H9 (cell line): ENCODE data around the gene SLC25A3. TPM values are rescaled to one million over a fixed set of nuclear protein-coding genes. Genes with fewer than 3 reads are reported as not detected.
"Not testable (repeated sequence)": the region's sequence is repeated elsewhere in the genome, so short reads cannot be mapped to it uniquely, and the experiment has no call there.

ENCODE experiments used
- DNase-seq: peaks from one replicate; pipeline ENCODE4 v3.0.0-alpha.2; 2017
- H2AFZ ChIP-seq: one replicate; pipeline ENCODE4 v1.6.1; 2013; ENCODE audit warnings: mild to moderate bottlenecking, low read length, control low read depth, moderate library complexity
- H2AK5ac ChIP-seq: 2 replicates; pipeline ENCODE4 v1.6.1; 2013; ENCODE audit warnings: low read length, control low read depth, mixed read lengths; ENCODE audit not compliant: insufficient read length
- H2BK120ac ChIP-seq: one replicate; pipeline ENCODE4 v1.6.1; 2013; ENCODE audit warnings: low read depth, mild to moderate bottlenecking, low read length, control low read depth, inconsistent platforms; ENCODE audit not compliant: poor library complexity, severe bottlenecking
- H2BK12ac ChIP-seq: 2 replicates; pipeline ENCODE4 v1.6.1; 2013; ENCODE audit warnings: low read length, control low read depth, mixed read lengths, low read depth; ENCODE audit not compliant: insufficient read length
- H2BK15ac ChIP-seq: 2 replicates; pipeline ENCODE4 v1.6.1; 2013; ENCODE audit warnings: low read depth, low read length, control low read depth
- H2BK20ac ChIP-seq: one replicate; pipeline ENCODE4 v1.6.1; 2013; ENCODE audit warnings: low read depth, mild to moderate bottlenecking, low read length, control low read depth, inconsistent platforms; ENCODE audit not compliant: poor library complexity, severe bottlenecking
- H2BK5ac ChIP-seq: 2 replicates; pipeline ENCODE4 v1.6.1; 2013; ENCODE audit warnings: low read length, control low read depth, mixed read lengths; ENCODE audit not compliant: insufficient read length
- H3K14ac ChIP-seq: 2 replicates; pipeline ENCODE4 v1.6.1; 2013; ENCODE audit warnings: low read length, control low read depth; ENCODE audit not compliant: insufficient read depth
- H3K18ac ChIP-seq: 2 replicates; pipeline ENCODE4 v1.6.1; 2013; ENCODE audit warnings: low read depth, mild to moderate bottlenecking, mixed read lengths, low read length, control low read depth; ENCODE audit not compliant: insufficient read length
- H3K23ac ChIP-seq: 2 replicates; pipeline ENCODE4 v1.6.1; 2013; ENCODE audit warnings: low read length, control low read depth, mixed read lengths, low read depth; ENCODE audit not compliant: insufficient read length
- H3K23me2 ChIP-seq: 2 replicates; pipeline ENCODE4 v1.6.1; 2013; ENCODE audit warnings: low read depth, mild to moderate bottlenecking, mixed read lengths, low read length, control low read depth; ENCODE audit not compliant: insufficient read length, poor library complexity, severe bottlenecking
- H3K27ac ChIP-seq: 2 replicates; pipeline ENCODE4 v1.5.1; 2013; ENCODE audit warnings: low read length, control low read depth, mixed read lengths, low read depth; ENCODE audit not compliant: insufficient read length
- H3K27me3 ChIP-seq: 2 replicates; pipeline ENCODE4 v1.6.1; 2013; ENCODE audit warnings: low read length, control low read depth, inconsistent platforms; ENCODE audit not compliant: insufficient read depth
- H3K4ac ChIP-seq: 2 replicates; pipeline ENCODE4 v1.6.1; 2013; ENCODE audit warnings: low read depth, mild to moderate bottlenecking, control low read depth, inconsistent platforms, low read length, moderate library complexity
- H3K4me1 ChIP-seq: 2 replicates; pipeline ENCODE4 v1.6.1; 2013; ENCODE audit warnings: low read length, control low read depth, inconsistent platforms; ENCODE audit not compliant: insufficient read depth
- H3K4me2 ChIP-seq: 2 replicates; pipeline ENCODE4 v1.6.1; 2013; ENCODE audit warnings: low read length, control low read depth, mixed read lengths; ENCODE audit not compliant: insufficient read length, insufficient read depth
- H3K56ac ChIP-seq: 2 replicates; pipeline ENCODE4 v1.6.1; 2013; ENCODE audit warnings: low read depth, mild to moderate bottlenecking, mixed read lengths, low read length, control low read depth; ENCODE audit not compliant: insufficient read length
- H3K79me1 ChIP-seq: 2 replicates; pipeline ENCODE4 v1.6.1; 2013; ENCODE audit warnings: low read depth, mild to moderate bottlenecking, moderate library complexity, low read length, control low read depth, inconsistent platforms; ENCODE audit not compliant: insufficient read depth, poor library complexity, severe bottlenecking
- H3K79me2 ChIP-seq: 2 replicates; pipeline ENCODE4 v1.6.1; 2013; ENCODE audit warnings: low read length, control low read depth, inconsistent platforms; ENCODE audit not compliant: insufficient read depth
- H3K9ac ChIP-seq: 2 replicates; pipeline ENCODE4 v1.6.1; 2013; ENCODE audit warnings: low read length, control low read depth, mixed read lengths; ENCODE audit not compliant: insufficient read length; ENCODE audit errors: extremely low read depth
- H3K9me3 ChIP-seq: one replicate; pipeline ENCODE4 v1.6.1; 2013; ENCODE audit warnings: low read depth, low read length, inconsistent platforms; ENCODE audit not compliant: control insufficient read depth
- H3T11ph ChIP-seq: one replicate; pipeline ENCODE4 v1.6.1; 2013; ENCODE audit warnings: mild to moderate bottlenecking, low read length, control low read depth, inconsistent platforms
- H4K20me1 ChIP-seq: one replicate; pipeline ENCODE4 v1.6.1; 2013; ENCODE audit not compliant: control insufficient read depth, insufficient read length, insufficient read depth
- H4K5ac ChIP-seq: 2 replicates; pipeline ENCODE4 v1.6.1; 2013; ENCODE audit warnings: low read depth, mild to moderate bottlenecking, mixed read lengths, low read length, control low read depth; ENCODE audit not compliant: insufficient read length
- H4K8ac ChIP-seq: replicated peaks from 2 replicates; pipeline ENCODE4 v1.6.1; 2013; ENCODE audit warnings: low read length, control low read depth, mixed read lengths, low read depth; ENCODE audit not compliant: insufficient read length
- H4K91ac ChIP-seq: 2 replicates; pipeline ENCODE4 v1.6.1; 2013; ENCODE audit warnings: low read depth, mild to moderate bottlenecking, moderate library complexity, mixed read lengths, low read length, control low read depth; ENCODE audit not compliant: insufficient read length
- H3K27ac Mint-ChIP-seq, 3 experiments: 2 replicates in 2 of 3; 3 replicates in 1 of 3; pipeline ENCODE4 v1.8.0; 2020 to 2021; ENCODE audit warnings: mixed read lengths in 3 of 3, mild to moderate bottlenecking in 1 of 3, moderate library complexity in 1 of 3
- H3K27me3 Mint-ChIP-seq: 2 replicates; pipeline ENCODE4 v1.8.0; 2021; ENCODE audit warnings: low read depth, mild to moderate bottlenecking, moderate library complexity, mixed read lengths
- H3K36me3 Mint-ChIP-seq, 3 experiments: 2 replicates in 2 of 3; 3 replicates in 1 of 3; pipeline ENCODE4 v1.8.0; 2020 to 2021; ENCODE audit warnings: low read depth in 3 of 3, mixed read lengths in 3 of 3; ENCODE audit not compliant: insufficient read depth in 1 of 3
- H3K4me1 Mint-ChIP-seq, 2 experiments: 2 replicates each; pipeline ENCODE4 v1.8.0; 2020; ENCODE audit warnings: mixed read lengths in 2 of 2
- H3K4me3 Mint-ChIP-seq, 2 experiments: 2 replicates in 1 of 2; 3 replicates in 1 of 2; pipeline ENCODE4 v1.8.0; 2020 to 2021; ENCODE audit warnings: mild to moderate bottlenecking in 2 of 2, mixed read lengths in 2 of 2, moderate library complexity in 1 of 2
- H3K9me3 Mint-ChIP-seq, 2 experiments: 2 replicates in 1 of 2; 3 replicates in 1 of 2; pipeline ENCODE4 v1.8.0; 2020; ENCODE audit warnings: mild to moderate bottlenecking in 2 of 2, mixed read lengths in 2 of 2, moderate library complexity in 1 of 2
- WGBS: extraction: QIAGEN DNeasy Blood & Tissue Kit; methylation state at CpG from one replicate; pipeline ENCODE4 v1.1.7; 2013; ENCODE audit warnings: missing lambda C conversion rate, low lambda C conversion rate, mixed read lengths; ENCODE audit not compliant: insufficient read length; ENCODE audit errors: extremely low coverage; 5-methylcytosine and 5-hydroxymethylcytosine counted together
- total RNA-seq: library from RNA; stranded (reverse); gene quantifications from 2 replicates; pipeline ENCODE4 v1.2.1, GENCODE V29; 2021
- TF ChIP-seq, protein P1 (sequence below): fragments of 200-600 bp; sonication (generic); conservative IDR thresholded peaks from 3 replicates; pipeline ENCODE4 v1.8.0; 2021; ENCODE audit warnings: antibody characterized with exemption, mild to moderate bottlenecking

SLC25A3 gene
- total RNA-seq, 1 experiment from 2014 or later = 673 TPM

DNA sequence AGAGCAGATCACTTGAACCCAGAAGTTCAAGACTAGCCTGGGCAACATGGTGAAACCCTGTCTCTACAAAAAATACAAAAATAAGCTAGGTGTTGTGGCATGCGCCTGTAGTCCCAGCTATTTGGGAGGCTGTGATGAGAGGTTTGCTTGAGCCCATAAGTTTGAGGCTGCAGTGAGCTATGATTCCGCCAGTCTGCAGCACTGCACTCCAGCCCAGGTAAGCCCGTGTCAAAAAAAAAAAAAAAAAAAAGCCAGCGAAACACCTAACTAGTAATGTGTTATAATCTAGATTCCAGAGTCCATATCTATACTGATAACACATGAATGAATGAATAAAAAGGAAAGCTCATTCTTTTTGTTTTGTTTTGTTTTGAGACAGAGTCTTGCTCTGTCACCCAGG lies 18.5 kb upstream of the SLC25A3 start:
- Histone ChIP-seq H3K9me3 (no peaks in the 10 kb centered on the region), H3K4me1 (no peaks in the 10 kb centered on the region), H2BK5ac (no peak overlapping the region), H2BK12ac (no peak overlapping the region), H3K79me2 (no peaks in the 10 kb centered on the region), H2AK5ac (no peak overlapping the region), H3K27ac (no peak overlapping the region), H3K56ac (no peak overlapping the region), H3K23ac (no peak overlapping the region), H3K23me2 (no peaks in the 10 kb centered on the region), H4K20me1 (no peaks in the 10 kb centered on the region), H3K27me3 (no peaks in the 10 kb centered on the region), H4K91ac (no peak overlapping the region), H2BK20ac (no peak overlapping the region), H4K5ac (no peak overlapping the region), H3K79me1 (no peaks in the 10 kb centered on the region), H3K14ac (no peak overlapping the region), H2BK15ac (no peak overlapping the region), H4K8ac (no peak overlapping the region), H3K9ac (no peak overlapping the region), H2BK120ac (no peak overlapping the region), H3T11ph (no peak overlapping the region), H3K4ac (no peak overlapping the region), H3K4me2 (no peak overlapping the region), H3K18ac (no peak overlapping the region), H2AFZ (no peak overlapping the region)
- TF ChIP-seq, protein P1, sequence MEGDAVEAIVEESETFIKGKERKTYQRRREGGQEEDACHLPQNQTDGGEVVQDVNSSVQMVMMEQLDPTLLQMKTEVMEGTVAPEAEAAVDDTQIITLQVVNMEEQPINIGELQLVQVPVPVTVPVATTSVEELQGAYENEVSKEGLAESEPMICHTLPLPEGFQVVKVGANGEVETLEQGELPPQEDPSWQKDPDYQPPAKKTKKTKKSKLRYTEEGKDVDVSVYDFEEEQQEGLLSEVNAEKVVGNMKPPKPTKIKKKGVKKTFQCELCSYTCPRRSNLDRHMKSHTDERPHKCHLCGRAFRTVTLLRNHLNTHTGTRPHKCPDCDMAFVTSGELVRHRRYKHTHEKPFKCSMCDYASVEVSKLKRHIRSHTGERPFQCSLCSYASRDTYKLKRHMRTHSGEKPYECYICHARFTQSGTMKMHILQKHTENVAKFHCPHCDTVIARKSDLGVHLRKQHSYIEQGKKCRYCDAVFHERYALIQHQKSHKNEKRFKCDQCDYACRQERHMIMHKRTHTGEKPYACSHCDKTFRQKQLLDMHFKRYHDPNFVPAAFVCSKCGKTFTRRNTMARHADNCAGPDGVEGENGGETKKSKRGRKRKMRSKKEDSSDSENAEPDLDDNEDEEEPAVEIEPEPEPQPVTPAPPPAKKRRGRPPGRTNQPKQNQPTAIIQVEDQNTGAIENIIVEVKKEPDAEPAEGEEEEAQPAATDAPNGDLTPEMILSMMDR = no peak
- no peaks in the 10 kb centered on the region for H3K36me3 Mint-ChIP-seq
- no CpG with 5 or more reads among the region's 4 CpGs for WGBS
- H3K4me3 Mint-ChIP-seq = no peak overlapping the region
- DNase-seq = no peak
- no peaks in the 10 kb centered on the region for H3K27me3 Mint-ChIP-seq
- H3K4me1 Mint-ChIP-seq = no peaks in the 10 kb centered on the region
- H3K9me3 Mint-ChIP-seq = no peaks in the 10 kb centered on the region
- no peak overlapping the region for H3K27ac Mint-ChIP-seq

DNA sequence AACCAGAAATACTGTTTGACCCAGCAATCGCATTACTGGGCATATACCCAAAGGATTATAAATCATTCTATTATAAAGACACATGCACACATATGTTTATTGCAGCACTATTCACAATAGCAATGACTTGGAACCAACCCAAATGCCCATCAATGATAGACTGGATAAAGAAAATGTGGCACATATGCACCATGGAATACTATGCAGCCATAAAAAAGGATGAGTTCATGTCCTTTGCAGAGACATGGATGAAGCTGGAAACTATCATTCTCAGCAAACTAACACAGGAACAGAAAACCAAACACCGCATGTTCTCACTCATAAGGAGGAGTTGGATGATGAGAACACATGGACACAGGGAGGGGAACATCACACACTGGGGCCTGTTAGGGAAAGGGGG lies 16.7 kb upstream of the SLC25A3 start:
- not testable (repeated sequence) for H2BK120ac ChIP-seq, H3K79me2 ChIP-seq, H4K91ac ChIP-seq, H3K9me3 Mint-ChIP-seq, H3K23ac ChIP-seq, H3K18ac ChIP-seq, H3K9me3 ChIP-seq, DNase-seq, H3K56ac ChIP-seq, H3K4me1 ChIP-seq, H3K4me3 Mint-ChIP-seq, H3K23me2 ChIP-seq, H3K27ac ChIP-seq, H3K14ac ChIP-seq, H2AK5ac ChIP-seq, H2BK12ac ChIP-seq, H2AFZ ChIP-seq, H3K4me1 Mint-ChIP-seq, H3K79me1 ChIP-seq, H3K36me3 Mint-ChIP-seq, H4K20me1 ChIP-seq, H3K27me3 ChIP-seq, H2BK5ac ChIP-seq, H2BK15ac ChIP-seq, H3K27me3 Mint-ChIP-seq, H4K5ac ChIP-seq, H2BK20ac ChIP-seq, H3K4me2 ChIP-seq, H3K9ac ChIP-seq, H3K27ac Mint-ChIP-seq, H3K4ac ChIP-seq, H4K8ac ChIP-seq, H3T11ph ChIP-seq
- WGBS = no CpG with 5 or more reads among the region's 2 CpGs
